NK-92 (cell line): ENCODE results near the gene AHSP.
"Not testable (repeated sequence)": the region's sequence is repeated elsewhere in the genome, so short reads cannot be mapped to it uniquely, and the experiment has no call there.

Experiments used
- DNase-seq: peaks from one replicate; lab custom pipeline; 2025; ENCODE audit not compliant: unreplicated experiment; lab: John Stamatoyannopoulos, UW

The AHSP gene

GRCh38 chr16:31527734-31528274, at the start of gene AHSP:
TSS of gene AHSP (plus strand) at chr16:31527900. CDS start at chr16:31528140, 240 bp downstream.
- DNase-seq: no peak

- DNase-seq: no peak
These were observed 48.7 kb upstream of the AHSP start for GRCh38 chr16:31478956-31479355.

- DNase-seq: no peak
These were observed 47.9 kb upstream of the AHSP start for GRCh38 chr16:31479751-31480150.

- no peak for DNase-seq
These were observed 46.7 kb upstream of the AHSP start for GRCh38 chr16:31480851-31481536.

- DNase-seq: no peak
These were observed 44.6 kb upstream of the AHSP start, which contains the start of gene SLC5A2 for GRCh38 chr16:31483081-31483480. TSS of gene SLC5A2 (plus strand) at chr16:31483123. CDS start at chr16:31483137, 14 bp downstream.

- DNase-seq: not testable (repeated sequence)
These were observed 43.7 kb upstream of the AHSP start for GRCh38 chr16:31484048-31484447.

- no peak for DNase-seq
These were observed 43.1 kb upstream of the AHSP start for GRCh38 chr16:31484491-31485171.

DNA sequence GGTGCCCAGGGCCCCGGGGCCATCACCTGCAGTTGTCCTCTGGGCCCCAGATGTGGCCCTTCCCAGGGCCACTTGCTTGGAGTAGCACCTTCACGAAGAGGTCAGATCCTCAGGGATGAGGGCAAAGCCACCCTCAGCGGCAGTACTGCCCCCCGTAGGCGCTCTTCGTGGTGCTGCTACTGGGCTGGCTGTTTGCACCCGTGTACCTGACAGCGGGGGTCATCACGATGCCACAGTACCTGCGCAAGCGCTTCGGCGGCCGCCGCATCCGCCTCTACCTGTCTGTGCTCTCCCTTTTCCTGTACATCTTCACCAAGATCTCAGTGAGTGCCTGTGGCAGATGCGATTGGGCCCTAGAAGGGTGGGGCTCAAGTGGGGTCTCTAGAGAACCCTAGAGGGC, 42.1 kb upstream of the AHSP start:
- no peak for DNase-seq

DNA sequence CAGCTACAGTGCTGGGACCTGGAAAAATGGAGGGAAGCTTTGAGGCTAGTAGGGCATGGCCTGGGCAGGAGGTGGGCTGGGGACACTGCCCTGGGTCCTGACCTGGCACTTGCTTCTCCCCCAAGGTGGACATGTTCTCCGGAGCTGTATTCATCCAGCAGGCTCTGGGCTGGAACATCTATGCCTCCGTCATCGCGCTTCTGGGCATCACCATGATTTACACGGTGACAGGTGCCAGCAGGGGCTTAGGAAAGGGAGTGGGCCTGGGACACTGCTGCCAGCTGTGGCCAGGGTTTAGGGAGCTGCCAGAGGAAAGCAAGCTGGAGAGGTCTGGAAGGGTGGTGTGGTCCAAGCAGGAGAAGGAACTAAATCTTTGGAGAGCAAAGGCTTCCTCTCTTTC, 41.7 kb upstream of the AHSP start:
- DNase-seq: no peak

DNA sequence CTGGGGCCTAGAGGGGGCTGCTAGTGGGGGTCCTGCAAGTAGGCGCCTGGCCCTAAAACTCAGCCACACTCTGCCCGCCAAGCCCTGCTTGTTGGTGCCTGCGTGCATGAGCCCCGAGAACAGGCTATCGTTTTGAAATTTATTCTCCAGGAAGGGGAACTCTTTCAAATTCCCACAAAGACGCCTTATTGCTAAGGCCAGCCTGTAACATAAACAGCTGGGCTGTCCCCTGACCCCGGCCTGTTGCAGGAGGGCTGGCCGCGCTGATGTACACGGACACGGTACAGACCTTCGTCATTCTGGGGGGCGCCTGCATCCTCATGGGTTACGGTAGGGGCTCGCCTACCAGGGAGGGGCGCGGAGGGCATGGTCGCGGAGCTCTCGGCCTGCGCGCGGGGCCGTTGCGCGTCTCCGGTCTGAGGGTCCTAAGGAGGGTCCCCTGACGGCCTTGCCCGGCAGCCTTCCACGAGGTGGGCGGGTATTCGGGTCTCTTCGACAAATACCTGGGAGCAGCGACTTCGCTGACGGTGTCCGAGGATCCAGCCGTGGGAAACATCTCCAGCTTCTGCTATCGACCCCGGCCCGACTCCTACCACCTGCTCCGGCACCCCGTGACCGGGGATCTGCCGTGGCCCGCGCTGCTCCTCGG, 40.5 kb upstream of the AHSP start:
- DNase-seq: no peak

GRCh38 chr16:31487720-31488467, 39.8 kb upstream of the AHSP start:
- no peak for DNase-seq

GRCh38 chr16:31488468-31489297, 39.0 kb upstream of the AHSP start:
- DNase-seq: no peak

DNA sequence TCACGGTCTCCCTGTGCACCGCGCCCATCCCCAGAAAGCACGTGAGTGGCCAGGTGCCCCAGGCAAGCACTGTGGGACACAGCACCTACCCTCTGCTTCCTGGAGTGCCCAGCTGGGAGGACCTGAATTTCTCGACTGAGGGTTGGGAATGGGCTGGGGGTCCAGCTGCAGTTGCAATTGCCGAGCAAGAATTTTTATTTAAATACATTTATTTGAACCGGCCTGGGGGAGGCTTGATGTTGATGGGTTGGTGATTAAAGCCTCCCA, 38.5 kb upstream of the AHSP start:
- no peak for DNase-seq

- no peak for DNase-seq
These were observed 37.8 kb upstream of the AHSP start for GRCh38 chr16:31489616-31490584.

GRCh38 chr16:31491778-31492418, 35.8 kb upstream of the AHSP start:
- DNase-seq: no peak

GRCh38 chr16:31493506-31494125, 34.1 kb upstream of the AHSP start:
- no peak for DNase-seq

GRCh38 chr16:31496670-31497069, 31.0 kb upstream of the AHSP start:
- DNase-seq: no peak

GRCh38 chr16:31498493-31498892, 29.2 kb upstream of the AHSP start:
- DNase-seq: no peak
